Transverse colon (tissue), 4 donors: ENCODE data around the gene PPP1R37. TPM values are rescaled to one million over a fixed set of nuclear protein-coding genes. Genes with fewer than 3 reads are reported as not detected.
A peak's percentile ranks its signal among the peaks of the same experiment; 100 is the strongest.

Experiments used
- DNase-seq: peaks from one replicate; pipeline ENCODE4 v3.0.0-alpha.2; 2019
- H3K27ac ChIP-seq, 4 donors: fragments of 200-600 bp; sonication (generic); 2 replicates each; pipeline ENCODE4 v1.5.1; 2016 to 2018; ENCODE audit warnings: inconsistent platforms in 4 of 4
- H3K27me3 ChIP-seq: fragments of 200-600 bp; sonication (generic); 2 replicates; pipeline ENCODE4 v1.5.1; 2017; ENCODE audit warnings: inconsistent platforms
- H3K36me3 ChIP-seq, 4 donors: fragments of 200-600 bp; sonication (generic); 2 replicates each; pipeline ENCODE4 v1.5.1; 2017 to 2019; ENCODE audit warnings: inconsistent platforms in 4 of 4
- H3K4me1 ChIP-seq, 4 donors: fragments of 200-600 bp; sonication (generic); 2 replicates each; pipeline ENCODE4 v1.5.1; 2017 to 2020; ENCODE audit warnings: inconsistent platforms in 4 of 4
- H3K4me3 ChIP-seq, 4 donors: fragments of 200-600 bp; sonication (generic); 1 replicate in 1 of 4; 2 replicates in 3 of 4; pipeline versions ENCODE4 v1.5.1 to v1.6.1; 2017 to 2019; ENCODE audit warnings: inconsistent platforms in 4 of 4
- H3K9me3 ChIP-seq, 2 donors: fragments of 200-600 bp; sonication (generic); 2 replicates each; pipeline ENCODE4 v1.5.1; 2017 to 2019; ENCODE audit warnings: inconsistent platforms in 2 of 2
- EP300 ChIP-seq: sonication (generic); formaldehyde crosslinking; IDR thresholded peaks from one replicate; pipeline ENCODE4 v1.6.1; 2017; ENCODE audit warnings: antibody characterized with exemption, low read depth
- POLR2A ChIP-seq: fragments of 450-650 bp; IDR thresholded peaks from one replicate; pipeline ENCODE4 v1.6.1; 2016; ENCODE audit warnings: antibody characterized with exemption, mild to moderate bottlenecking, moderate library complexity
- POLR2AphosphoS5 ChIP-seq, 3 donors: sonication (generic); formaldehyde crosslinking; IDR thresholded peaks; one replicate each; pipeline ENCODE4 v1.6.1; 2016; ENCODE audit warnings: antibody characterized with exemption in 3 of 3
- WGBS, 2 donors: methylation state at CpG; one replicate each; pipeline ENCODE4 v1.1.5; 2018; ENCODE audit warnings: low coverage in 1 of 2; 5-methylcytosine and 5-hydroxymethylcytosine counted together
- in situ Hi-C, 4 donors: fragments of 200-750 bp; cut with MboI; loops; one replicate each; pipeline versions ENCODE4 v1.15.0 to v1.15.1; 2017; ENCODE audit warnings: low sequenced_read_pairs in 3 of 4, low pct_ligation_motif_present in 1 of 4, low pct_unique_long_range_greater_than_20kb in 1 of 4
- intact Hi-C: fragments of 100-400 bp; cut with DNase I; formaldehyde crosslinking; loops from one replicate; pipeline ENCODE4 v1.15.1; 2023; ENCODE audit warnings: low total_unique reads
- total RNA-seq, 4 donors: library from RNA; depleted of rRNA; stranded (reverse); fragments of >200 nt; gene quantifications; one replicate each; pipeline ENCODE4 v1.1.0, GENCODE V29; 2016
- TF ChIP-seq, protein P1 (sequence below), 5 experiments: fragments of 200-600 bp in 3 of 5; fragments of 450-650 bp in 2 of 5; sonication (generic) in 3 of 5; IDR thresholded peaks; 1 replicate in 2 of 5; 2 replicates in 3 of 5; pipeline ENCODE4 v1.5.1; 2016 to 2017; ENCODE audit warnings: antibody characterized with exemption in 5 of 5, inconsistent platforms in 3 of 5, mild to moderate bottlenecking in 2 of 5, moderate library complexity in 1 of 5

Gene PPP1R37, protein sequence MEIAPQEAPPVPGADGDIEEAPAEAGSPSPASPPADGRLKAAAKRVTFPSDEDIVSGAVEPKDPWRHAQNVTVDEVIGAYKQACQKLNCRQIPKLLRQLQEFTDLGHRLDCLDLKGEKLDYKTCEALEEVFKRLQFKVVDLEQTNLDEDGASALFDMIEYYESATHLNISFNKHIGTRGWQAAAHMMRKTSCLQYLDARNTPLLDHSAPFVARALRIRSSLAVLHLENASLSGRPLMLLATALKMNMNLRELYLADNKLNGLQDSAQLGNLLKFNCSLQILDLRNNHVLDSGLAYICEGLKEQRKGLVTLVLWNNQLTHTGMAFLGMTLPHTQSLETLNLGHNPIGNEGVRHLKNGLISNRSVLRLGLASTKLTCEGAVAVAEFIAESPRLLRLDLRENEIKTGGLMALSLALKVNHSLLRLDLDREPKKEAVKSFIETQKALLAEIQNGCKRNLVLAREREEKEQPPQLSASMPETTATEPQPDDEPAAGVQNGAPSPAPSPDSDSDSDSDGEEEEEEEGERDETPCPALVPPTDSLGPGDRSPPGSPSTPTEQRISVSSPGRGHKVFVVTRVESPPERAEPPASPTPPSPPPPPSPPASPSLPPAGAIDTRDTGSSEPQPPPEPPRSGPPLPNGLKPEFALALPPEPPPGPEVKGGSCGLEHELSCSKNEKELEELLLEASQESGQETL
- 10 to 100 TPM; 31.1 to 92.5 (median 45.2) TPM for total RNA-seq

DNA sequence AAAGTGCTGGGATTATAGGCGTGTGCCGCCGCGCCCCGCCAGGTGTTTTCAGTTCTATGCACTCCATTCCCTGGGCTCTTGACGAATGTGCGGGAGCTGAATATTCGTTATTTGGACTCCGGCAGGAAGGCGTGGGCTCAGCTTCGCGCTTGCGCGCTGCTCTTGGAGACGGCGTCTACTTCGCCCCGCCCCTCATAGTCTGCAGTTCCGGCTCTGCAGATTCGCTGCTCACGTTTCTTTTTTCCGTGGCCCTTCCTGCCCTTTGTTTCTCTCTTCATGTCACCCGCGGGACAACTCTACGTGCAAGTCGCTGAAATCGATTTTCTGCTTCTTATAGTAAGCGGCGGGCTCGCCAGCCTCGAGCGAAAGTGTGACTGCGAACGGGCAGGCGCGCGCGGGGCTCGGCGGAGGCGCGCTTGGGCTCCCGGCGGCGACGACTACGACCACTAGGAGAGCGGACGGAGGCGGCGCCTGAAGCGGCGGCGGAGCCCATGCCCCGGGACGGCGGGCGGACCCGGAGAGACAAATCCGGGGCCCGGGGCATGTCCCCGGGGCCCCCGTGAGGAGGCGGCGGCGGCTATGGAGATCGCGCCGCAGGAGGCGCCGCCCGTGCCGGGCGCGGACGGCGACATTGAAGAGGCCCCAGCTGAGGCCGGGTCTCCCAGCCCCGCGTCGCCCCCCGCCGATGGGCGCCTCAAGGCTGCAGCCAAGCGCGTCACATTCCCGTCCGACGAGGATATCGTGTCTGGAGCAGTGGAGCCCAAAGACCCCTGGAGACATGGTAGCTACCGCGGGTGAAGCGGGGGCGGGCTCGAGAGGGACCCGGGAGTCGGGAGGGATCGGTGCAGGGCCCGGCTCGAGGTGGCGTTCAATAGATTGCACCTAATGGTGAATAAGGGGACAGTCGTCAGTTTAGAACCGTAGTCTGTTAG is at the start of gene PPP1R37:
PPP1R37 (plus strand) TSS at position 433 of the 932 bp plus-strand sequence; CDS start at position 580, 147 bp downstream.
- Histone ChIP-seq H3K36me3 (peaks cover 0 to 8% (median 0%) of the 10 kb centered on the region in 4 donors), H3K4me1 (peaks cover 26 to 66% (median 41%) of the 10 kb centered on the region in 4 donors), H3K27ac (peak within 1 kb of the TSS; percentile 89 to 93 (median 91)), H3K4me3 (peak within 1 kb of the TSS; percentile 93 to 96 (median 96)), H3K9me3 (no peaks in the 10 kb centered on the region), H3K27me3 (no peaks in the 10 kb centered on the region)
- in situ Hi-C loops, result no loop called here
- WGBS, 2 donors, result 0 to 1% methylated on average over 3 to 47 of the region's 103 CpGs
- intact Hi-C loops, result no loop called here
- peak; percentile 39 to 84 (median 62) for TF ChIP-seq POLR2AphosphoS5 (IDR thresholded peaks at IDR 0.05)
- peak; percentile 47 for TF ChIP-seq POLR2A
- no peak for TF ChIP-seq EP300
- TF ChIP-seq, protein P1, sequence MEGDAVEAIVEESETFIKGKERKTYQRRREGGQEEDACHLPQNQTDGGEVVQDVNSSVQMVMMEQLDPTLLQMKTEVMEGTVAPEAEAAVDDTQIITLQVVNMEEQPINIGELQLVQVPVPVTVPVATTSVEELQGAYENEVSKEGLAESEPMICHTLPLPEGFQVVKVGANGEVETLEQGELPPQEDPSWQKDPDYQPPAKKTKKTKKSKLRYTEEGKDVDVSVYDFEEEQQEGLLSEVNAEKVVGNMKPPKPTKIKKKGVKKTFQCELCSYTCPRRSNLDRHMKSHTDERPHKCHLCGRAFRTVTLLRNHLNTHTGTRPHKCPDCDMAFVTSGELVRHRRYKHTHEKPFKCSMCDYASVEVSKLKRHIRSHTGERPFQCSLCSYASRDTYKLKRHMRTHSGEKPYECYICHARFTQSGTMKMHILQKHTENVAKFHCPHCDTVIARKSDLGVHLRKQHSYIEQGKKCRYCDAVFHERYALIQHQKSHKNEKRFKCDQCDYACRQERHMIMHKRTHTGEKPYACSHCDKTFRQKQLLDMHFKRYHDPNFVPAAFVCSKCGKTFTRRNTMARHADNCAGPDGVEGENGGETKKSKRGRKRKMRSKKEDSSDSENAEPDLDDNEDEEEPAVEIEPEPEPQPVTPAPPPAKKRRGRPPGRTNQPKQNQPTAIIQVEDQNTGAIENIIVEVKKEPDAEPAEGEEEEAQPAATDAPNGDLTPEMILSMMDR (IDR thresholded peaks at IDR 0.05), result peak; percentile 37 to 60 (median 43)
- DNase-seq, result peak; percentile 95

GRCh38 chr19:45045671-45046353 is 47.2 kb upstream of the PPP1R37 start:
- intact Hi-C loops (no loop called here), in situ Hi-C loops (no loop called here)
- no peaks in the 10 kb centered on the region for H3K27me3 ChIP-seq
- no peak overlapping the region for H3K4me3 ChIP-seq
- no peak for DNase-seq
- H3K4me1 ChIP-seq, result peaks cover 14 to 47% (median 32%) of the 10 kb centered on the region in 4 donors
- no peak for TF ChIP-seq POLR2A
- TF ChIP-seq, protein P1 (IDR thresholded peaks at IDR 0.05), result no peak
- TF ChIP-seq POLR2AphosphoS5 (IDR thresholded peaks at IDR 0.05), result no peak
- TF ChIP-seq EP300, result no peak
- H3K36me3 ChIP-seq, result peaks cover 0 to 28% (median 14%) of the 10 kb centered on the region in 4 donors
- WGBS, 2 donors, result 40 to 63% methylated on average over 1 to 14 of the region's 14 CpGs
- H3K9me3 ChIP-seq, result no peaks in the 10 kb centered on the region
- H3K27ac ChIP-seq, result peak overlapping the region; percentile 2 to 45 (median 22)

GRCh38 chr19:45046355-45046754 is 46.6 kb upstream of the PPP1R37 start:
- H3K4me1 ChIP-seq, result peaks cover 9 to 46% (median 33%) of the 10 kb centered on the region in 4 donors
- intact Hi-C loops, result no loop called here
- H3K27ac ChIP-seq, result peak overlapping the region in 3 of 4 donors; percentile 2 to 45 (median 7)

More at GRCh38 chr19:45046355-45046754, 46.6 kb upstream of the PPP1R37 start:
- peaks cover 0 to 27% (median 14%) of the 10 kb centered on the region in 4 donors for H3K36me3 ChIP-seq
- no peak for TF ChIP-seq POLR2AphosphoS5 (IDR thresholded peaks at IDR 0.05)
- TF ChIP-seq POLR2A, result no peak
- no peak for TF ChIP-seq EP300
- TF ChIP-seq, protein P1 (IDR thresholded peaks at IDR 0.05), result no peak
- 50 to 84% methylated on average over 2 to 7 of the region's 7 CpGs for WGBS, 2 donors
- DNase-seq, result no peak
- no peak overlapping the region for H3K4me3 ChIP-seq
- H3K27me3 ChIP-seq, result no peaks in the 10 kb centered on the region
- in situ Hi-C loops, result no loop called here
- no peaks in the 10 kb centered on the region for H3K9me3 ChIP-seq
